UCSD-AML1 (cell line): Measurements from ENCODE around the gene TUBD1.
"Not testable (repeated sequence)": the region's sequence is repeated elsewhere in the genome, so short reads cannot be mapped to it uniquely, and the experiment has no call there.

Experiments used
- DNase-seq: peaks from one replicate; lab custom pipeline; 2025; ENCODE audit not compliant: unreplicated experiment; lab: John Stamatoyannopoulos, UW

Gene TUBD1

DNA sequence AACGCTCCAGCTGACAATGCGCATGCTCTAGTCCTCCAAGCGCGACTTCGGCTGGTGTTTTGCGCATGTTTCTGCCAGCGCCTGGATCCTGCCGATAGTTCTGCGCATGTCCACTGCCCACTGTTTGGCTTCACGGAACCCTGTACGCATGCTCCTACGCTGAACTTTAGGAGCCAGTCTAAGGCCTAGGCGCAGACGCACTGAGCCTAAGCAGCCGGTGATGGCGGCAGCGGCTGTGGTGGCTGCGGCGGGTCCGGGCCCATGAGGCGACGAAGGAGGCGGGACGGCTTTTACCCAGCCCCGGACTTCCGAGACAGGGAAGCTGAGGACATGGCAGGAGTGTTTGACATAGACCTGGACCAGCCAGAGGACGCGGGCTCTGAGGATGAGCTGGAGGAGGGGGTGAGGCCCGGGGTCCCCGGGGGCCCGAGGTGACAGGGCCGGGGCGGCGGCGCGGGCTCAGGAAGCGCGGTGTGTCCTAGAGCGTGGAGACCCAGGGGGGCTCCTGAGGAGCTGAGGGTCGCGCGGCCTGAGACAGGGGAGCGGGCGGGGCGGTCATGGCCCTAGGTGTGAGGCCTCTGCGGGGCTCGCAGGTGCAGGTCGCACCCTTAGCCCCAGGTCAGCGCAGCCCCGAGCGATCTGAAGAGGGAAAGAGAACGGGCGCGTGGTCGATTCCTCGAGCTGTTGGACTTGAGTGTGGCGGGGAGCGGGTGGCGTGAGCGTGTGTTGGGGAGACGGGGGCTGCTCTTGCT, at the start of gene TUBD1, which contains the start of gene RPS6KB1:
Gene TUBD1 (minus strand): TSS at position 20 of the 752 bp plus-strand sequence. CDS start 1,941 bp downstream, outside the sequence.
Gene RPS6KB1 (plus strand): TSS at position 198 of the 752 bp plus-strand sequence. CDS start 64 bp downstream, at position 262.
- peak; percentile 97 for DNase-seq

DNA sequence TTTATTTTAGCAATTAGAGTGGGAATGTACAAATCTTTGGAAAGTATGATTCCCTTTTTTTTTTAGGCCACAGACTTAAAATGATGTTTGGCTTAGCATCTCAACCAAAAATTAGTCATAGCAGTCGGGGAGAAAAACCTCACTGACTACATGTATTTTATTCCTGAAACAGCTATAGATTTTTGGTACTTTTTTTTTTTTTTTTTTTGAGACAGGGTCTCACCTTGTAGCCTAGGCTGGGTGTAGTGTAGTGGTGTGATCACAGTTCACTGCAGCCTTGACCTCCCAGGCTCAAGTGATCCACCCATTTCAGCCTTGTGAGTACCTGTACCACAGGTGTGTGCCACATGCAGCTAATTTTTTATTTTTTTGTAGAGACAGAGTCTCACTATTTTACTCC, 48.4 kb upstream of the TUBD1 start:
- no peak for DNase-seq

GRCh38 chr17:59940697-59941096, 48.0 kb upstream of the TUBD1 start:
- DNase-seq: not testable (repeated sequence)

GRCh38 chr17:59933317-59933716, 40.6 kb upstream of the TUBD1 start:
- DNase-seq: not testable (repeated sequence)

- DNase-seq: not testable (repeated sequence)
Measured at GRCh38 chr17:59930768-59931167, 38.0 kb upstream of the TUBD1 start.

- DNase-seq: not testable (repeated sequence)
Measured at GRCh38 chr17:59930121-59930520, 37.4 kb upstream of the TUBD1 start.

DNA sequence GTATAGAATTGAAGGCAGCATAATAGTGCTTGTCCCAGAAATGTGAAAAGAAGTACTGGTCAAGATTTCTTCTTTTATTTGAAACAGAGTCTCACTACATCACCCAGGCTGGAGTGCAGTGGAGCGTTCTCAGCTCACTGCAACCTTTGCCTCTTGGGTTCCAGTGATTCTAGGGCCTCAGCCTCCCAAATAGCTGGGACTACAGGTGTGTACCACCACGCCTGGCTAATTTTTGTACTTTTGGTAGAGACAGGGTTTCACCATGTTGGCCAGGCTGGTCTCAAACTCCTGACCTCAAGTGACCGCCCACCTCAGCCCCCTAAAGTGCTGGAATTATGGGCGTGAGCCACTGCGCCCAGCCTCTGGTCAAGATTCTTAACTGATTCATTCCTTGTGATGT, 27.9 kb upstream of the TUBD1 start:
- not testable (repeated sequence) for DNase-seq

DNA sequence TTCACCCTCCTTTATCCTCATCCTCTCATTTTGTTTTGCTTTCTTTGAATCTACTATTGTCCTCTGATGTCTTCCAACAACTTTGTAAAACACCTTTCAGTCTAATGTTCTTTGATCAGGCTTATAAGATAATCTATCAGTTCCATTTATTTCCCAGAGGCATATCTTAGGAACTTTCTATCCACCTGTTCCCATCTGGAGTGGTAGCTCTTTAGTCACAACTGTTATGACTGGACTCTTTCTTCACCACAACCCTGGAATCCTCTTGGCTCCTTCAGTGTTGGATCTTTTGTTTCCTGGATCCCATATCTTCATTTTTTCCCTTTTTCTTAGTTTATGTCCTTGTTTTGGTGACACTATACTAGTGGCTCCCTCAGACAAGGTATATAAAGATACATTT, 23.7 kb upstream of the TUBD1 start:
- no peak for DNase-seq

DNA sequence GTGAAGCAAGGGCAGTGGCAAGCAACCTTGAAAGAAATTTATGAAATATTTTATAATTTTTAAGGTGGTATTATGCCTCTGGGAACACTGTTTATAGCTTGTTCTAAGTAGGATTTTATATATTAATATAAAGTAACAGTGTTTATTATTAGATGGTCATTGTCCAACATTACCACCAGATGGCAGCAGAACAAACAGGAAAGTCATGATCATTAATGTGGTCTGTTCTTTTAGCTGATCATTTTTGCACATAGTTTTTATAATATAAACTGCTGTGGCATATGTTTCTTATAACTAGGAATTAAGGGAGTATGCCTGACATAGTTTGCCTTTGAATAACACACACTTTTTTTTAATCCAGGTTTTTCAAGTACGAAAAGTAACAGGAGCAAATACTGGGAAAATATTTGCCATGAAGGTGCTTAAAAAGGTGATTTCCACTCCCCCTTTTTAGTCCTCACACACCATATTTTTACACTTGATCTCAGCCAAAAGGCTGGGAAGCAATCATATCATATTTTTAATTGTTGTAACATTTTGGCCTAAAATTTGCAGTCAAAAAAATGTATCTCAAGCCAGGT, 21.6 kb upstream of the TUBD1 start:
- no peak for DNase-seq

DNA sequence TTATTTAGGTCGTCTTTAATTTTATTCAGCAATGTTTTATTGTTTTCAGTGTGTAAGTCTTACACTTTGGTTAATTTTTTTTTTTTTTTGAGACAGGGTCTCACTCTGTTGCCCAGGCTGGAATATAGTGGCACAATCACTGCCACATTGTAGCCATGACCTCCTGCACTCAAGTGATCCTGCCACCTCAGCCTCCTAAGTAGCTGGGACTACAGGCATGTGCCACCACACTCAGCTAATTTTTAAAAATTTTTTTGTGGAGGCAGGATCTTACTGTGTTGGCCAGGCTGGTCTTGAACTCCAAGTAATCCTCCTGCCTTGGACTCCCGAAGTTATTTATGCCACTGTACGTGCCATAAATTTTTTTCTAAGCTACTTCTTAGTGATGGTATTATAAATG, 14.7 kb upstream of the TUBD1 start:
- DNase-seq: no peak

GRCh38 chr17:59903455-59903854, 10.7 kb upstream of the TUBD1 start:
- DNase-seq: no peak

GRCh38 chr17:59901604-59902003, 8.9 kb upstream of the TUBD1 start:
- no peak for DNase-seq

DNA sequence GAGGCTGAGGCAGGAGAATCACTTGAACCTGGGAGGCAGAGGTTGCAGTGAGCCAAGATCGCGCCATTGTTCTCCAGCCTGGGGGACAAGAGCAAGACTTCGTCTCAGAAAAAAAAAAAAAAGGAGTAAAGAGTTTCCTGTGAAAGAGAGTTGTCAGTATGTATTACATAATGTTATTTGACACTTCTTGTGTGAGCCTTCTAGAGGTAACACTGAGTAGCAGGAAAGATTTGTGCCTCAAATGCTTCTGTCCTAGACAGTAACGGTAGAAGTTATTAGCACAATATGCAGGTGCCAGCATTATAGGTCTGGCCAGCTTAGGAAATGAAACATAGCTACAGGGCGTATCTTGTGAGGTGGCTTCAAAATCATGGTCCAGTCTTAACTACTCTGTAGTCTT, 6.4 kb upstream of the TUBD1 start:
- no peak for DNase-seq

- DNase-seq: no peak
Measured at GRCh38 chr17:59897090-59897489, 4.3 kb upstream of the TUBD1 start.

DNA sequence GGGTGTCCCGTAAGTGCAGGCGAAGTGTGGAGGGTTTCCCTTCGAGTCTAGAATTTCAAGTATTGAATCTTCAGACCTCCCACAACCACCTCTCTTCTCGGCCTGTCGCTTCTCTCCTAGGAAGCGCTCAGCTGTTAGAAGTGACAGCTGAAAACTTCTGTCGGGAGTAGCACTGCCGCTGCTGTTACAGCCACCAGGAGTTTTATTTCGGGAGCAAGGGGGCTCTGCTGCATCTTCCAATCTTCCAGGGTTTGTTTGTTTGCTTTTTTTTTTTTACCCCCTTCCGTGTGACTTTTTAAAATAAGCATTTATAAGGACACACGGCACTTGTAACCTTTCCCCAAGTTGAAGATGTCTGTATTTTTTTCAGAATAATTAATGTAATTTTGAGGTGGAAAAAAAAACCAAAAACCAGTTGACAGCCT, 945 bp upstream of the TUBD1 start:
- DNase-seq: no peak

DNA sequence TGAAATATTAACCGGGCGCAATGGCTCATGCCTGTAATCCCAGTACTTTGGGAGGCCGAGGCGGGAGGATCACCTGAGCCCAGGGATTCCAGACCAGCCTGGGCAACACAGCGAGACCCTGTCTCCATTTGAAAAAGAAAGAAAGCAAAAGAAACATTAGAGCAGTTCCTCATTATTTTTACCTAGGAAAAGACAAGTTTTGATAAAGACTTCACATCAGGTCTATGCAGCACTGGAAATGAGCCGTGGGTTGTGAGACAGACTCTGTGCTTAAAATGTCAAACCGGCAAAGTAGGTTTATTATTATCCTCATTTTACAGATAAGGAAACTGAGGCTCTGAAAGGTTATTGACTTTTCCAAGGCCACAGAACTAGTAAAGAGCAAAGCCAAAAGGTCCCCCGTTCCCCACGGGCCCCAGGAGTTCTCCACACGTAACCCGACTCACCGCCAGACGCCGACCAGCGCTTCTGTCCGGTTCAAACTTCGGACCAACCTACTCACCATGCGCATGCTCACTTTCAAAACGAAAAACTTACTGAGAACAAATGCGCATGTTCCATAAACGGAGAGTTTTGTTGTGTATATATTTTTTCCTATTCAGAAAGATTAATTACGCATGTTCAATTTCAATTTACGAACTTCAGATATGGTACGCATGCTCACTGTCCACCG, 356 bp downstream of the TUBD1 start:
- DNase-seq: no peak

- DNase-seq: no peak
Measured at GRCh38 chr17:59890720-59891119, 2.0 kb downstream of the TUBD1 start.

DNA sequence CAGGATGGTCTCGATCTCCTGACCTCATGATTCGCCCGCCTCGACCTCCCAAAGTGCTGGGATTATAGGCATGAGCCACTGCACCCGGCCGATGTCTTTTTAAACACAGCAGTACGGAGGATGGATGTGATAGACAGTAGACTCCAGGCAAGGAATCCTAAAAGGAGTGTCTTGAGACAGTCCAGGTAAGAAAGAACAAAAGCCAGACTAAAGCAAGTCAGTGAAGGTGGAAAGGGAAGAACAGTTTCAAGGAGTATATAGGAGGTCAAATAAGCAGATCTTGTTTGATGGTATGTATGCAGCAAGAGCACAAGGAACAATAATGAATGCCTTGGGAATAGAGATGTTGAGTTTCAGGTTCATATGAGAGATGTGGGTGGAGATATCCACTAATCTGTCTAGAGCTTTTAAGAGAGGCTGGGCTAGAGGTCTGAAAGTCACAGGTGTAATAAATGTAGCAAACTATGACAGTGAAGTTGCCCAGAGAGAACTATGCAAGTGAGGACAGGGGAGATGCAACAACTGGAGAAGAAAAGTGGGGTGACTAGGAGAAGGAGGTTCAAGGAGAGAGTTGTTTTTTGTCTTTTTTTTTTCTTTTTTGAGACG, 4.5 kb downstream of the TUBD1 start:
- DNase-seq: no peak

- DNase-seq: no peak
Measured at GRCh38 chr17:59884861-59885260, 7.9 kb downstream of the TUBD1 start.

DNA sequence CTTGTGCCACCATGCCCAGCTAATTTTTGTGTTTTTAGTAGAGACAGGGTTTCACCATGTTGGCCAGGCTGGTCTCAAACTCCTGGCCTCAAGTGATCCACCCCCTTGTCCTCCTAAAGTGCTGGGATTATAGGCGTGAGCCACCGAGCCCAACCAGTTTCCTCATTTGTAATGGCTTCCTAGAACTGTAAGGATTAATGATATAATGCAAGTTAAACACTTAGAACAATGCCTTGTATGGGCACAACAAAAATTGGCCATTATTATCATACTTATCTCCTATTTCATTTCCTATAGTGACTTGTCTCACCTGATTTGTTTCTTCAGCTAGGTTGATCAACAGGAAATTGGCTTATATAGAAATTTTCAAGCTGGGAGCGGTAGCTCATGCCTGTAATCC, 14.1 kb downstream of the TUBD1 start:
- DNase-seq: no peak

DNA sequence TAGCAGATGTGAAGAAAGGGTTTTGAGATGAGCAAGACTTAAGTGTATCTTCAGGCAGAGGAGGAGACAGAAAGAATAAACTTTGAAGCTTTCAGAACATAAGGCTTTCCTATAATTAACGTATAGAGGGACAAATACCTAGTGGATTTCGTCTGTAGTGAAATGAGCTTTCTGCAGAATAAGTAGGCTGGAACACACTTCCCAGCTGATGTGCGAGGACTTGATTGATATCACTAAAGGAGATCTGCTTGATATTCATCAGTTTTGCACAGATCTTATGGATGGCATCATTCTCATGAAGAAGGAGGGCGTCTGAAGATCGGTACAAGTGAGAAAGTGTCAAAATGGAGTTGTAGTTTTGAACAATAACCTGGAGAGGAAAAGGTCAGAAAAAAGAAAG, 14.8 kb downstream of the TUBD1 start:
- no peak for DNase-seq

DNA sequence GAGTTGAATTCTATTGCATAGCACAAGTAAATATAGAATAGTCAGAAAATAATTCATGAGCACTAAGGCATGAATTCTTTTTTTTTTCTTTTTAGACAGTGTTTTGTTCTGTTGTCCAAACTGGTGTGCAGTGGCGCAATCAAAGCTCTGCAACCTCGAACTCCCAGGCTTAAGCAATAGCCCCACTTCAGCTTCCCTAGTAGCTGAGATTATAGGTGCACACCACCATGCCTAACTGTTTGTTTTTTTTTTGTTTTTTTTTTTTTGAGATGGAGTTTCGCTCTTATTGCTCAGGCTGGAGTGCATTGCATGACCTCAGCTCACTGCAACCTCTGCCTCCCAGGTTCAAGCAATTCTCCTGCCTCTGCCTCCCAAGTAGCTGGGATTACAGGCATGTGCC, 16.6 kb downstream of the TUBD1 start:
- no peak for DNase-seq
